ENCODE data around the gene CCDC201.
A peak's percentile ranks its signal among the peaks of the same experiment; 100 is the strongest.

CCDC201 gene, protein sequence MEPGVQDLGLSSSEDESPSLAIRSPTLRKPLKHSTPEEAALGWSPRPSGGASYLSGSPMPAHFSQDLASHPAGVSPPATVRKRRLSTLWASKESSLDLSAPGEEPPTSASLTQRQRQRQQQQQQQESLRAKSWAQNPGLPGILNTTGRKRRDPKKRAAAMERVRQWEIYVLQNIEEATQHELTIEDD

GRCh38 chr7:45873035-45873354 lies at the start of gene CCDC201:
CCDC201 (minus strand) TSS chr7:45873082; CDS start chr7:45873007, 75 bp downstream.
- ATAC-seq (ENCODE audit: low read depth) (no peak), DNase-seq (ENCODE audit: low spot score in 2 of 2) (no peak)
- Mint-ChIP-seq H3K4me1 (no peaks in the 10 kb centered on the region), H3K27ac (no peak within 1 kb of the TSS), H3K4me3 (no peak within 1 kb of the TSS), H3K27me3 (peaks cover 6% of the 10 kb centered on the region), H3K36me3 (no peaks in the 10 kb centered on the region), H3K9me3 (peaks cover 2% of the 10 kb centered on the region)

DNA sequence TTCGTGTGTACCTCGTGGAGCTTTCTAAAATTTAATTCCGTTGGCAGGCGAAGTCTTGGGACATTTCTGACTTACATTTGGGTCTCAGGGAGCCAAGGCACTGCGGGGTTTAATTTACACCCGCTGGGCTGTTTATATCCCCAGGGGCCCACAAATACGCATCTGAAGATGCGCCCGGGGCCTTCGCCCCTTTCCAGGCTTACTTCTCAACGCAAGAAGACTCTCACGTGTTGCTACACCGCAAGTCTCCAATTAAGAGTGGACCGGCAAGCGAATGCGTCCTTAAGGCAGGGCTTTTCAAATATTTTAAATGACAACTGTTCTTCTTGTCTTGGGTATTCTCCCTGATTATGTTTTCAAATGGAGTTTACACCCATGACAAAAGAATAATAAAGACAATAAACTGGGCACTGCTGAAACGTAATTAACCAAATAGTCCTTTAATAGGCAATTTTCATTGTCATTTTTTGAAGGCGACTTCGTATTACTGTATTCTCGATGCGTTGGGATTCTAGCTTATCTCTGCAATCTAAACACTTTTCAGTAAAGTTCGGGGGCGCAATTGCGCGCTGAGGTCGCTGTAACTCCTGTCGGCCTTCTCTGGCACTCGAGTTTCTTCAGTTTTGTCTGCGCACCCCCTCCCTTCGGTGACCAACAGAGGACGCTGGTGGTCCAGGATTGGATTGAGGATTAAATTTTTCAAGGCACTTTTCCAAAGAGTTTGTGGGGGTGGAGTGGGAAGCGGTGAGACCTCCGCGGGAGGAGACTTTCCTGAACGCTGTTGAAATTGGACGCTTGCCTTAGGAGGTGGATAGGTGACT lies 49.0 kb upstream of the CCDC201 start:
- H3K36me3 Mint-ChIP-seq, result no peaks in the 10 kb centered on the region
- peaks cover 14% of the 10 kb centered on the region for H3K27me3 Mint-ChIP-seq
- no peak overlapping the region for H3K4me3 Mint-ChIP-seq
- no peaks in the 10 kb centered on the region for H3K9me3 Mint-ChIP-seq
- no peak for ATAC-seq (ENCODE audit: low read depth)
- no peak for DNase-seq (ENCODE audit: low spot score in 2 of 2)
- H3K27ac Mint-ChIP-seq, result no peak overlapping the region
- H3K4me1 Mint-ChIP-seq, result peaks cover 13% of the 10 kb centered on the region

DNA sequence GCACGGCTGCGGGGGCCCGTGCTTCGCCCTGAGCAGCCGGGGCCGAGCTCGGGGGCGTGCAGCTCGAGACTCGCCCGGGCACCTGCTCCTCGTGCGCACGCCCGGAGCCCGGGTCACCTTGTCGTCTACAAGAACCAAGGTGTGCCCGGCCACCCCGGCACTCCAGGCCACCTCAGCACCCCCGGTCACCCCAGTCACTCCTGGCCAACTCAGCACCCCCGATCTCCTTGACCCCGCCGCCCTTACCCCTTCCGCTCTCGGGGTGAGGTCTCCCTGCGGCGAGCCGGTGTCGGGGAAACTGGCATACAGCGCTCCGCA lies 48.5 kb upstream of the CCDC201 start:
- H3K4me3 Mint-ChIP-seq, result no peak overlapping the region
- no peak for DNase-seq (ENCODE audit: low spot score in 2 of 2)
- peaks cover 13% of the 10 kb centered on the region for H3K4me1 Mint-ChIP-seq
- no peaks in the 10 kb centered on the region for H3K36me3 Mint-ChIP-seq
- H3K27ac Mint-ChIP-seq, result no peak overlapping the region
- peaks cover 14% of the 10 kb centered on the region for H3K27me3 Mint-ChIP-seq
- no peak for ATAC-seq (ENCODE audit: low read depth)
- no peaks in the 10 kb centered on the region for H3K9me3 Mint-ChIP-seq

DNA sequence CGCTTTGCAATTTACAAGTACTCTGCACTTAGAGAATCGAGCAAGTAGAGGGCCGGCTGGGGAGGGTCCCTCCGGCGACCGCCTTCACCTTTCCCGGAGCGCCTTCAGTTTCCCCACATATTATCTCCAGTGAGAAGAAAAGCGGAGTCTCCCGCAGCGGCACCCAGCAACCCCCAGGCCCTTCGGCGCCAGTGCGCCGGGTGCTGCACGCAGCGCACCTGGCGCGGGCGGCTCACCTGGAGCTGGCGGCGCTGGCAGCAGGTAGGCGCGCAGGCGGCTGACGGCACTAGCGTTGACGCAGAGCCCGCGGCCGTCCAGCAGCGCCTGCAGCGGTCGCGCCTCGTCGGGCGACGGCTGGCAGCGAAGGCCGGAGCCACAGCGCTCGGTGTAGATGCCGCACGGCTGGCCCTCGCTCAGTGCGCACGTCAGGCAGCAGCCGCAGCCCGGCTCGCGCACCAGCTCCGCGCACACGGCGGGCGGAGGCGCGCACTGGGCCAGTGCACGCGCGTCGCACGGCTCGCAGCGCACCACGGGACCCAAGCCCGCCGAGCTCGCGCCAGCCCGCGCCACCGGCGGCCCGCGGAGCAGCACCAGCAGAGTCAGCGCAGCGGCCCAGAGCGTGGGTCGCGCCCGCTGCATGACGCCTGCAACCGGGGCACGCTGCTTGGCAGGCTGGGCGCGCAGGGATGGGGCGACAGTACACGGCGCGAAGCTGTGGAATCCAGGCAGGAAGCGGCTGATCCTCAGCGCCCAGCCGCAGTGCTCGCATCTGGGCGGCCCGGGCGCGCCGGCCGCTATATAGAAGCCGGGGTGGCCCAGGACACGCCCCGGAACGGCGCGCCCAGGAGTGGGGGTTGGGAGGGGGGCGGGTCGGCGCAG lies 47.9 kb upstream of the CCDC201 start, which contains the start of gene IGFBP3:
TSS of gene IGFBP3 (minus strand) at position 771 of the 879 bp plus-strand sequence. CDS start at position 639, 132 bp downstream.
- ATAC-seq (ENCODE audit: low read depth), result no peak
- H3K36me3 Mint-ChIP-seq, result no peaks in the 10 kb centered on the region
- no peak for DNase-seq (ENCODE audit: low spot score in 2 of 2)

DNA sequence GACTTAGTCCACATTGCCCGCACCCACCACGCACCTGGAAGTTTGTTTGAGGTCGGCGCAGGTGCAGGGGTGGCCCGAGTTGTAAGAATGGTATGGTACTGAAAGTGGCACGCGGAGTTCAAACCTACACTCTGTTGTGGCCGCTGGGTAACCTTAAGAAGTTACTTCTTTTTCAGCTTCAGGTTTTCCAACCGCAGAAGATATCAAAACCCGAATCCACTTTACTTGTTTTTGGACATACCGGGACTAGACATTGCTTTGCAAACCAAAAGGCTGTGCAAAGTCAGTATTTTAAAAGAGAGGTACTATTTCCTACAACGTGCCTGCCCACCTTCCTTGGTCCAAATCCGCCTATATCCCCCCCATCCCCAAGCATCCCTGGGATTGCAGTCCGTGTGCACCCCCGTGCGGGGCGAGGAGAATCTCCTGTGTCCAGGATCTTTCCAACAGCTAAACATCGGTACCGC lies 47.1 kb upstream of the CCDC201 start:
- Mint-ChIP-seq H3K4me1 (peaks cover 13% of the 10 kb centered on the region), H3K9me3 (no peaks in the 10 kb centered on the region), H3K27me3 (peaks cover 19% of the 10 kb centered on the region), H3K36me3 (no peaks in the 10 kb centered on the region), H3K27ac (no peak overlapping the region), H3K4me3 (peak overlapping the region; percentile 34)
- ATAC-seq (ENCODE audit: low read depth) (no peak), DNase-seq (ENCODE audit: low spot score in 2 of 2) (no peak)

More for the DNA sequence above, 47.9 kb upstream of the CCDC201 start, which contains the start of gene IGFBP3:
- Mint-ChIP-seq H3K4me1 (peaks cover 13% of the 10 kb centered on the region), H3K4me3 (peak within 1 kb of the TSS; percentile 34), H3K9me3 (no peaks in the 10 kb centered on the region), H3K27ac (no peak within 1 kb of the TSS), H3K27me3 (peaks cover 19% of the 10 kb centered on the region)

- no peak for ATAC-seq (ENCODE audit: low read depth)
- Mint-ChIP-seq H3K36me3 (no peaks in the 10 kb centered on the region), H3K9me3 (no peaks in the 10 kb centered on the region), H3K27me3 (peaks cover 16% of the 10 kb centered on the region), H3K4me1 (peaks cover 13% of the 10 kb centered on the region), H3K27ac (no peak overlapping the region), H3K4me3 (no peak overlapping the region)
- no peak for DNase-seq (ENCODE audit: low spot score in 2 of 2)
Measured at GRCh38 chr7:45919231-45919784, 46.4 kb upstream of the CCDC201 start.

- H3K27ac Mint-ChIP-seq, result no peak overlapping the region
- H3K9me3 Mint-ChIP-seq, result no peaks in the 10 kb centered on the region
- H3K4me1 Mint-ChIP-seq, result peaks cover 13% of the 10 kb centered on the region
- H3K27me3 Mint-ChIP-seq, result peaks cover 14% of the 10 kb centered on the region
- H3K4me3 Mint-ChIP-seq, result no peak overlapping the region
- H3K36me3 Mint-ChIP-seq, result no peaks in the 10 kb centered on the region
- ATAC-seq (ENCODE audit: low read depth) (no peak), DNase-seq (ENCODE audit: low spot score in 2 of 2) (no peak)
Measured at GRCh38 chr7:45918556-45918955, 45.7 kb upstream of the CCDC201 start.

GRCh38 chr7:45917658-45918057 lies 44.8 kb upstream of the CCDC201 start:
- no peaks in the 10 kb centered on the region for H3K9me3 Mint-ChIP-seq
- no peaks in the 10 kb centered on the region for H3K36me3 Mint-ChIP-seq
- H3K4me3 Mint-ChIP-seq, result no peak overlapping the region
- no peak overlapping the region for H3K27ac Mint-ChIP-seq
- ATAC-seq (ENCODE audit: low read depth) (peak; percentile 60), DNase-seq (ENCODE audit: low spot score in 2 of 2) (peak; percentile 66 to 81)
- H3K4me1 Mint-ChIP-seq, result peaks cover 6% of the 10 kb centered on the region
- peaks cover 10% of the 10 kb centered on the region for H3K27me3 Mint-ChIP-seq

DNA sequence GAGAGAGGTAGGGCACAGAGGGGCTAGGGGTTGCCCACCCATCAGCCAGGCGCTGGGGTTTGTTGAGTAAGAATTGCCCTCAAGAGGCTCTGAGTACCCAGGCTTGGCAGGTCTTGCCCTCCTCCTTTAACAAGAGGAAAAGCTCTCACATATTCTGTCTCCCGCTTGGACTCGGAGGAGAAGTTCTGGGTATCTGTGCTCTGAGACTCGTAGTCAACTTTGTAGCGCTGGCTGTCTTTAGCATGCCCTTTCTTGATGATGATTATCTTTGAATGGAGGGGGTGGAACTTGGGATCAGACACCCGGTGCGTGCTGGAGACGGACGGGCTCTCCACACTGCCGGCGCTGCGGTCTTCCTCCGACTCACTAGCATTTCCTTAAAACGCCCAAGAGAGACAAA lies 44.2 kb upstream of the CCDC201 start:
- peaks cover 3% of the 10 kb centered on the region for H3K4me1 Mint-ChIP-seq
- H3K4me3 Mint-ChIP-seq, result no peak overlapping the region
- ATAC-seq (ENCODE audit: low read depth) (no peak), DNase-seq (ENCODE audit: low spot score in 2 of 2) (no peak)
- no peaks in the 10 kb centered on the region for H3K9me3 Mint-ChIP-seq
- no peaks in the 10 kb centered on the region for H3K36me3 Mint-ChIP-seq
- peaks cover 9% of the 10 kb centered on the region for H3K27me3 Mint-ChIP-seq
- no peak overlapping the region for H3K27ac Mint-ChIP-seq

DNA sequence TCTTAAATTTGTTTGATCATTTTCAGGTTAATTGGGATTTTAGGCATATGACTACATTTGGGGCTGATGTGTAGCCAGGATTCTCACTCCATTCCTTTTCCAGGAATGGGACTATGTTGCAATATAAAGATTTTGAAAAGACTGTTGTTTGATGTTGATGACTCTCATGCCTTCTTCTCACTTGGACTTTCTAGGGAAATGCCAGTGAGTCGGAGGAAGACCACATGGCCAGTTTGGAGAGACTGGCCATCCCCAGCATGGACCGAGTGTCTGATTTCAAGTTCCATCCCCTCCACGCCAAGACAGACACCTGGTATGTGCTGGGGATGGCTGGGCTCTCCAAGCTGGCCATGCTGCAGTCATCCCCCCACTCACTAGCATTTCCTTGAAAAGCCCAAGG lies 42.7 kb upstream of the CCDC201 start:
- H3K4me3 Mint-ChIP-seq, result no peak overlapping the region
- DNase-seq (ENCODE audit: low spot score in 2 of 2), result no peak
- peaks cover 9% of the 10 kb centered on the region for H3K27me3 Mint-ChIP-seq

GRCh38 chr7:45914911-45915310 lies 42.0 kb upstream of the CCDC201 start:
- no peak for ATAC-seq (ENCODE audit: low read depth)
- H3K27me3 Mint-ChIP-seq, result peaks cover 6% of the 10 kb centered on the region
- no peak overlapping the region for H3K4me3 Mint-ChIP-seq
- no peaks in the 10 kb centered on the region for H3K36me3 Mint-ChIP-seq
- DNase-seq (ENCODE audit: low spot score in 2 of 2), result no peak
- H3K27ac Mint-ChIP-seq, result no peak overlapping the region
- H3K9me3 Mint-ChIP-seq, result no peaks in the 10 kb centered on the region
- H3K4me1 Mint-ChIP-seq, result no peaks in the 10 kb centered on the region

More for the DNA sequence above, 42.7 kb upstream of the CCDC201 start:
- no peaks in the 10 kb centered on the region for H3K36me3 Mint-ChIP-seq
- H3K4me1 Mint-ChIP-seq, result peaks cover 3% of the 10 kb centered on the region
- no peak for ATAC-seq (ENCODE audit: low read depth)
- H3K27ac Mint-ChIP-seq, result no peak overlapping the region
- no peaks in the 10 kb centered on the region for H3K9me3 Mint-ChIP-seq

DNA sequence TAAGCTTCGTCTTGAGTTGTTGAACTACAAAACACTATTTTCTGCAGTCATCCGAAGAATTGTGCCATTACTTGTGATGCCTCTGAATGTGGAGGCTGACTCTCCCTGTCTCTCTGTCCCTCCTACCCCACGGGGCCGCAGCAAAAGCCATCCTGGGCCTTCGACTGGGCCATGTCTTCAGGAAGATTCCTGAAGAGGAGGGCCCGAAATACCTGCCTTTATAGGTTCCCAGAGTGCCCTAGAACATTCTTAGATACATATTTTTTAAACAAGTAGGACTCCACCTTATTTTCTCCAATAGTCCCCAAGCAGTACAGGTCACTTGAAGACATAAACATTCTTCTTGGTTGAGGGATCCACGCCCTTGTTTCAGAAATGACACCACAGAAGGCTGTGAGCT lies 40.1 kb upstream of the CCDC201 start:
- no peak for ATAC-seq (ENCODE audit: low read depth)
- peaks cover 6% of the 10 kb centered on the region for H3K27me3 Mint-ChIP-seq
- no peaks in the 10 kb centered on the region for H3K4me1 Mint-ChIP-seq
- peaks cover 1% of the 10 kb centered on the region for H3K9me3 Mint-ChIP-seq
- H3K4me3 Mint-ChIP-seq, result no peak overlapping the region
- H3K27ac Mint-ChIP-seq, result no peak overlapping the region
- H3K36me3 Mint-ChIP-seq, result no peaks in the 10 kb centered on the region
- no peak for DNase-seq (ENCODE audit: low spot score in 2 of 2)

DNA sequence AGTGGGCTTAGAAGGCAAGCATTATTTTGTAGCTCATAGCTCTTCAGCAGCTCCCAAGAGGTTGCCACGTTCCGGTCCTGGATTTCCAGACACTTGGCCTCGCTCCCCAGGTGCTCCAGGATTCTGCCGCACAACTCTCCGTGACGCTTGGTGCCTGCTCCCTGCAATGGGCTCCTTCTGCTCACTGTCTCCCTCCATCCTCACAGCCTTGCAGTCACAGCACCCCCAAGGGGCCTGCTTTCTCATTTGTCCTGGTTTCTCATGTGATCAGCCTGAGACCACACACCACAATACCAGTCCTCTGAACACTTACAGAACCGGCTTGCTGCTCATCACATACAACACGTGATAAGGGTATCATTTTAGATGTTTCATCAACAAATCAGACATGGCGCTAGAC lies 38.4 kb upstream of the CCDC201 start:
- no peaks in the 10 kb centered on the region for H3K4me1 Mint-ChIP-seq
- no peaks in the 10 kb centered on the region for H3K36me3 Mint-ChIP-seq
- H3K27me3 Mint-ChIP-seq, result peaks cover 5% of the 10 kb centered on the region
- H3K9me3 Mint-ChIP-seq, result peaks cover 1% of the 10 kb centered on the region
- DNase-seq (ENCODE audit: low spot score in 2 of 2), result no peak
- no peak overlapping the region for H3K27ac Mint-ChIP-seq
- no peak overlapping the region for H3K4me3 Mint-ChIP-seq
- no peak for ATAC-seq (ENCODE audit: low read depth)

DNA sequence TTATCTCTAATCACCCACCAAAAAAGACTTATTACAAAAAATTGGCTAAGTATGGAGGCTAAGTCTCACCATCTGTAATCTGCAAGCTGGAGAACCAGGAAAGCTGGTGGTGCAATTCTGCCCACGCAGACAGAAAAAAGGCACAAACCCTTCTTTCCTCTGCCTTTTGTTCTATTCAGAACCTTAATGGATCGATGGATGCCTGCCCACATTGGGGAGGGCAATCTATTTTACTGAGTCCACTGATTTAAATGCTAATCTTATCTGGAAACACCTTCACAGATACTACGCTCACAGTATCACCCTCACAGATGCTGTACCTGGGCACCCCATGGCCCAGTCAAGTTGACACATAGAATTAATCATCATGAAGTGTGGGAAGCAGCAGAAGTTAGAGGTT lies 38.0 kb upstream of the CCDC201 start:
- Mint-ChIP-seq H3K27me3 (peaks cover 2% of the 10 kb centered on the region), H3K4me3 (no peak overlapping the region), H3K9me3 (peaks cover 1% of the 10 kb centered on the region), H3K4me1 (no peaks in the 10 kb centered on the region), H3K27ac (no peak overlapping the region), H3K36me3 (no peaks in the 10 kb centered on the region)
- DNase-seq (ENCODE audit: low spot score in 2 of 2) (no peak), ATAC-seq (ENCODE audit: low read depth) (no peak)
